Neural cell (in vitro differentiated cells): ENCODE results near the gene FGR.

Experiments
- CTCF ChIP-seq: fragments of 450-650 bp; IDR thresholded peaks from 2 replicates; pipeline ENCODE4 v1.5.1; 2014; ENCODE audit warnings: antibody characterized with exemption, mild to moderate bottlenecking, moderate library complexity; ENCODE audit not compliant: poor library complexity, severe bottlenecking
- EZH2 ChIP-seq: fragments of 200-600, 300-800 bp; shearing (Covaris generic), sonication (generic); IDR thresholded peaks from 2 replicates; pipeline ENCODE4 v1.6.1; 2014; ENCODE audit warnings: antibody characterized with exemption, low read length, borderline replicate concordance, mild to moderate bottlenecking; ENCODE audit not compliant: insufficient read depth, poor library complexity, severe bottlenecking
- POLR2AphosphoS5 ChIP-seq: IDR thresholded peaks from 2 replicates; pipeline ENCODE4 v1.6.1; 2012
- RAD21 ChIP-seq: fragments of 450-650 bp; conservative IDR thresholded peaks from 2 replicates; pipeline ENCODE4 v1.6.1; 2014; ENCODE audit warnings: antibody characterized with exemption, mild to moderate bottlenecking, moderate library complexity
- REST ChIP-seq: IDR thresholded peaks from 2 replicates; pipeline ENCODE4 v1.6.1; 2012; ENCODE audit warnings: borderline replicate concordance
- TAF1 ChIP-seq: IDR thresholded peaks from 2 replicates; pipeline ENCODE4 v1.6.1; 2012; ENCODE audit warnings: low read depth

- no peak for TF ChIP-seq REST
- TF ChIP-seq CTCF: peak; percentile 45
- TF ChIP-seq EZH2: no peak
- TF ChIP-seq RAD21: peak; percentile 58
- peak; percentile 31 for TF ChIP-seq POLR2AphosphoS5
- TF ChIP-seq TAF1: no peak
Measured at GRCh38 chr1:27602462-27603308, 32.3 kb downstream of the FGR start.
